Stimulated activated CD4-positive, alpha-beta T cell treated with anti-CD3 and anti-CD28 coated beads, Interleukin-2, amount 100 ng/mL, for 4 hours (primary cell): Measurements from ENCODE around the gene RDX.
A peak's percentile ranks its signal among the peaks of the same experiment; 100 is the strongest.
"Not testable (repeated sequence)": the region's sequence is repeated elsewhere in the genome, so short reads cannot be mapped to it uniquely, and the experiment has no call there.

Source experiments
- DNase-seq: peaks from one replicate; pipeline ENCODE4 v3.0.0-alpha.2; 2020; ENCODE audit warnings: low read depth

RDX gene

GRCh38 chr11:110296226-110297075, at the start of gene RDX:
RDX (minus strand) TSS chr11:110296614; CDS start chr11:110279692, 16,922 bp downstream.
- DNase-seq = peak; percentile 24

GRCh38 chr11:110345743-110346142, 49.3 kb upstream of the RDX start:
- DNase-seq = no peak

DNA sequence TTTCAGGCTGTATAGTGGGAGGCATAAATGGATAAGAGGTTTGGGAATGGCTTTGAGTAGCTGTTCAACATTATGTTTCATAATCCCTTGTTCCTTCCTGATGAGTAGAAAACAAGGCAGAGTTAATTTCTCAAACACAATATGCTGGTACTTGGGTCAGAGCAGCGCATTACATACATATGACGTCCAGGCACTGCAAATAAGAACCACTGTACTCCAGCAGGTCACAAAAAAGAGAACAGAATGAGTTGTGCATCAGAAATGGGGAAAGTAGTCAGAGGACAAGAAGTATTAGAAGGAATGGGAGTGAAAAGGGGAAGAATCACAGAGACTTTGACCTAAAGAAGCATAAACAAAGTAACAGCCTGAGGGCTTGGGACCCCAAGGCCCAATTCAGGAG, 44.0 kb upstream of the RDX start:
- DNase-seq = no peak

- no peak for DNase-seq
Measured at GRCh38 chr11:110339456-110340250, 43.2 kb upstream of the RDX start.

GRCh38 chr11:110338684-110339083, 42.3 kb upstream of the RDX start:
- DNase-seq = no peak

- no peak for DNase-seq
Measured at GRCh38 chr11:110337570-110338193, 41.3 kb upstream of the RDX start.

- DNase-seq = no peak
Measured at GRCh38 chr11:110336054-110336453, 39.6 kb upstream of the RDX start.

DNA sequence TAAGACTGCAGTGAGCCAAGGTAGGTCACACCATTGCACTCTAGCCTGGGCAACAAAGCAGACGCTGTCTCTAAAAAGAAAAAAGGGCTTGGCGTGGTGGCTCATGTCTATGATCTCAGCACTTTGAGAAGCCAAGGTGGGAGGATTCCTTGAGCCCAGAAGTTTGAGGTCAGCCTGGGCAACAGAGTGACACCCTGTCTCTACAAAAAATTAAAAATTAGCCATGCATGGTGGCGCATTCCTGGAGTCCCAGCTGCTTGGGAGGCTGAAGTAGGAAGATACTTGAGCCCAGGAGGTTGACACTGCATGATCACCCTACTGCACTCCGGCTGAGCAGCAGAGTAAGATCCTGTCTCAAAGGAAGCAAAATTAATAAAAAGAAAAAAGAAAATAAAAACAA, 38.9 kb upstream of the RDX start:
- DNase-seq = no peak

DNA sequence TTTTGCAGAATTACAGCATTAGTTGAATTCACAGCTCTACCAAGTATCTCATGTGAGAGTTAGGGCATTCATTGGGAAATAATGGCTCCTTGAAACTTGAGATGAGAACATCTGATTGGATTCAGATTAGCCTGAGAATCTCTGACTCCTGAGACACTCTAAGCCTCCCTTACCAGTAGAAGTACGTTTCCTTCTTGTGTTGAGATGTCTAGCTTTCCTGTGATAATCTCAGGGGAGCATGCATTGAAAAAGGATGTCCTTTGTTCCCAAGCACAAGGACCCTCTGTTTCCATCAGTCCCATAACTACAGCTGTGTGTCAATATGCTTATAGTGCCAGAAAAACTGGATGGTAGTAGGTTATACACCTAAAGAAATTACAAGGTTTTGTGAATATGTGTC, 35.2 kb upstream of the RDX start:
- no peak for DNase-seq

DNA sequence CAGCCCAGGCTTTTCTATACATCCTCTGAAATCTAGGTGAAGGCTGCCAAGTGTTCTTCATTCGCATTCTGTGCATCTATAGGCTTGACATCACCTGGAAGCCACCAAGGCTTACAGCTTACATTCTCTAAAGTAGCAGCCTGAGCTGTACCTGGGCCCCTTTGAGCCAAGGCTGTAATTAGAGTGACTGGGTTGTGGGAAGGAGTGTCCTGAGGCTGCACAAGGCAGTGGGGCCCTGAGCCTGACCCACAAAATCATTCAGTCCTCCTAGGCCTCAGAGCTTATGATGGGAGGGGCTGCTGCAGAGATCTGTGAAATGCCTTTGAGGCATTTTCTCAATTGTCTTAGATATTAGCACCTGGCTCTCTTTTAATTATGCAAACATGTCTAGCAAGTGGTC, 33.0 kb upstream of the RDX start:
- DNase-seq = no peak

DNA sequence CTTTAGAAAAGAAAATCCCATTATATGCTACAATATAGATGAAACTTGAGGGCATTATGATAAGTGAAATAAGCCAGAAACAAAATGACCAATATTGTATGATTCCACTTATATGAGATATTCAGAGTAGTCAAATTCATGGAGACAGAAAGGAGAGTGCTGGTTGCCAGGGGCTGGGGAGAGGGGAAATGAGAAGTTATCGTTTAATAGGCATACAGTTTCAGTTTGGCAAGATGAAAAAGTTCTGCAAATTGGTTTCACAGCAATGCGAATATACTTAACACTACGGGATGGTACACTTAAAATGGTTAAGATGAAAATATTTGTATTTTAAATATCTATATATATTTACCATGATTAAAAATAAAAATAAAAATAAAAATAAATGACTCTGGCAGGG, 31.1 kb upstream of the RDX start:
- DNase-seq = no peak

DNA sequence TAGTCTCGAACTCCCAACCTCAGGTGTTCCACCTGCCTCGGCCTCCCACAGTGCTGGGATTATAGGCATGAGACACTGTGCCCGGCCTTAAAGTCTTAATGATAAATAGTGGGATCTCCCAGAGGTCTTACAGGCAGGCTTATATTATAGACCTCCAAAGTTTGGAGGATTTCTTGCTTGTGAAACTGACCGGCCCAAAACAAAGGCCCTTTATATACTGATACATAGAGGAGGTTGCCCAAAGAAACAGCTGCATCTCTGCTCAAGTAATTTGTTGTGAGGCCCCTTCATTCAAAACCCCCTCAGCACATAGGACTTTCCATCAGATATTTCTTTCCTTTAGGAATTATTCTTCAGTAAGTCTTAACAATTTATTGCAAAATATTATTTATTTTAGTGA, 27.4 kb upstream of the RDX start:
- DNase-seq = no peak

GRCh38 chr11:110319501-110319900, 23.1 kb upstream of the RDX start:
- DNase-seq = no peak

DNA sequence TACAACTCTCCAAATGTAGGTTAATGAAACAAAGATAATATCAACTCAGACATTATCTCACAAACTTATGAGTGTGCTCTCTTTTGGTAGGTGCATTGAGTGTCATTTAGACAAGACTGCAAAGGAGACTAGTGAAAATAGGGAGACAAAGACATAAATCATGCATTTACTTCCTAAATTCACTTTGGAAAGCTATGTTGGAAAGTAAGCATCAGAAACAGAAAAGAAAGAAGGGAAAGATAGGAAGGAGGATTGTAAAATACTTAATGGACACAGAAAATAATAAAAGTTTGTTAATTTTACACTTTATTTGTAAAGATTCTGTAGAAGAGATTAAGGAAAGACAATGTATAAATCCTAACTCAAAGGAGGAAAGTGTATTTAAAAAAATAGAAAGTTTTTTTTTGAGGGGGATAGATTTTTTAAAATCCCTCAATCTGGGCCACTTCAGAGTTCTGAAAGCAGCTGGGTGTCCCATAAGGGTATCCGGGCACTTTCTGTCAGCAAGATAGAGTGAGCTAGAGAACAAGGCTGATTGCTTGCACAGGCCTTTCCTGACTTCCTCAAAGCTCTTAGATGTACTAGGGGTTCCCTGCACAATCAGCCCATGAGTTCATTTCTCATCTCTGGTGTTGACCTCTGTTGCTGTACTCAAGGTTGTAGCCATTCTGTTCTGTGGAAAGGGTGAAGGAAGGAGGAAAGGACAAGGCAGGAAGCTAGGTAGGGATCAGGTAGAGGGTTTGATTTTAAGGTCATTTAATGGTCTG, 22.4 kb upstream of the RDX start:
- DNase-seq = no peak

GRCh38 chr11:110317516-110317932, 21.1 kb upstream of the RDX start:
- DNase-seq = no peak

- DNase-seq = no peak
Measured at GRCh38 chr11:110314366-110315095, 18.1 kb upstream of the RDX start.

DNA sequence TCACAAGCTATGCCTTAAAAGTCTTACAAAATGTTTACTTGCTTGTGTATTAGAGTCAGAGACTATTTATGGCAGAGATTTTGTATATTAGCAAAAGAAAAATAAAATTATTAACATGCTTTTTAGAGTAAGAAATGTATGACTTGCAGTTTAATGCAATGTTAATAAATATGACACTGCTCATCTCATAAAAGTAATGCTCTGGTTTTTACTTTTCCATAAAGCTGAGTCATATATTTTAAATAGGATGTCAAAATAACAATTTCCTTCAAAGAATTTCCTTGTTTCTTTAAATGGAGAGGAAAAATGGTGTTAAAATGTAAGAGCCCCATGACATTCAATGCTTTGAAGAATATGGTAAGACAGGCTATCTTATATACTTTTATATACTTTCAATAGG, 16.3 kb upstream of the RDX start:
- DNase-seq = no peak

DNA sequence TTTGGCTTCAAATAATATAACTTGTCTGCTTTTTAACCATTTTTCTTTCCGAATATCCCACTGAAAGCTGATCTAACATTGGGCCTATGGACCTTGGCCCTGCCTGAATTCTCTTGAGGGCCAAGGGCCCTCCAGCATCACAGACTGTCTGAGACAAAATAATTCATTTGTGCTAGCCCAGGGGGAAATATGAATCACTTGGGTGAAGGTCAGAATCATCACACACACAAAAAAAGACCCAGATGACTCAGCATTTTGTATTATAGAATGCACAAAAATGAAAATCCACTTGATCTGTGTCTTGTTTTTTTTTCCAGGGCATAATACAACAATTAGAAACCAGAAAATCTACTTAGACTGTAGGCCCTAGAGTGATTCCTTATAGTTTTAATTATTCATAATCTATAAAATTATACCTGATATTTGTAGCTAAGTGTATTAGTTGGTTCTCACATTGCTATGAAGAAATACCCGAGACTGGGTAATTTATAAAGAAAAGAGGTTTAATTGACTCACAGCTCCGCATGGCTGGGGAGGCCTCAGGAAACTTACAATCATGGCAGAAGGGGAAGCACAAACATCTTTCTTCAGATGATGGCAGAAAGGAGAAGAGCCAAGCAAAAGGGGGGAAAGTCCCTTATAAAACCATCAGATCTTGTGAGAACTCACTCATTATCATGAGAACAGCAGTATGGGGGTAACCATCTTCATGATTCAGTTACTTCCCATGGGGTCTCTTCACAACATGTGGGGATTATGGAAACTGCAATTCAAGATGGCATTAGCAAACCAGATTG, 15.6 kb upstream of the RDX start:
- no peak for DNase-seq

GRCh38 chr11:110308071-110308470, 11.7 kb upstream of the RDX start:
- no peak for DNase-seq

DNA sequence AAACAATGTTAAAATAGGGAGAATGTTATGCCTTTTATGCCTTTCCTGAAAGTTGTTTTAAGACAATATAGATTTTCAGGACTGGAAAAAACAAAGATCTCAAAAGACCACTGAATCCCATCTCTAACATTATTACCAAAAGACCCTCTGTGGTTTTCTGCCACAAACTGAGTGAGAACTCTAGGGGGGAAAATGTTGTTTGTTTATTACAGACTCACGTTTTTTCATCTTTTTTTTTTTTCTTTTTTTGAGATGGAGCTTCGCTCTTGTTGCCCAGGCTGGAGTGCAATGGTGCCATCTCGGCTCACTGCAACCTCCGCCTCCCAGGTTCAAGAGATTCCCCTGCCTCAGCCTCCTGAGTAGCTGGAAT, 9.6 kb upstream of the RDX start:
- DNase-seq = not testable (repeated sequence)
